Endothelial cell of umbilical vein (primary cell): ENCODE data around the gene VWA7. TPM values are rescaled to one million over a fixed set of nuclear protein-coding genes. Genes with fewer than 3 reads are reported as not detected.

Experiments used
- BruUV-seq: library from RNA; stranded (reverse); fragments of 400-500 nt; replicated peaks from 2 replicates; lab custom pipeline; 2021; lab: Mats Ljungman, UMichigan
- CTCF ChIA-PET: fragments of 300-600, 350-600 bp; sonication (Branson Sonifier 250); formaldehyde crosslinking; loops from one replicate; lab custom pipeline; 2021; ENCODE audit warnings: antibody characterized with exemption, inconsistent platforms; lab: Charles Lee
- POLR2A ChIA-PET: fragments of 300-600, 350-600 bp; sonication (Branson Sonifier 250); formaldehyde crosslinking; loops from one replicate; lab custom pipeline; 2021; ENCODE audit warnings: antibody characterized with exemption, inconsistent platforms; lab: Charles Lee
- DNase-seq: peaks from one replicate; pipeline ENCODE4 v3.0.0-alpha.2; 2011; ENCODE audit warnings: low read depth, low spot score
- FAIRE-seq: peaks from 2 replicates; lab custom pipeline; 2011; peaks lifted over from hg19 to GRCh38; lab: Jason Lieb, UNC
- H2AFZ ChIP-seq: 2 replicates; pipeline ENCODE4 v1.6.0; 2012; ENCODE audit warnings: low read depth, low read length, control low read depth, inconsistent platforms
- H3K27ac ChIP-seq: 2 replicates; pipeline ENCODE4 v1.5.1; 2011; ENCODE audit warnings: low read depth, mild to moderate bottlenecking, control low read depth, low read length, moderate library complexity; ENCODE audit not compliant: insufficient read depth
- H3K27me3 ChIP-seq, 2 experiments: 2 replicates each; pipeline versions ENCODE4 v1.6.0 to v1.6.1; 2011; ENCODE audit warnings: low read length in 2 of 2, mixed read lengths in 1 of 2; ENCODE audit not compliant: control insufficient read depth in 2 of 2, insufficient read depth in 2 of 2
- H3K36me3 ChIP-seq, 2 experiments: 2 replicates in 1 of 2; 3 replicates in 1 of 2; pipeline ENCODE4 v1.5.1; 2011; ENCODE audit warnings: low read length in 2 of 2, mild to moderate bottlenecking in 1 of 2, moderate library complexity in 1 of 2; ENCODE audit not compliant: control insufficient read depth in 2 of 2, insufficient read depth in 2 of 2; ENCODE audit errors: extremely low read depth in 1 of 2
- H3K4me1 ChIP-seq: 3 replicates; pipeline ENCODE4 v1.5.1; 2011; ENCODE audit warnings: mild to moderate bottlenecking, low read length; ENCODE audit not compliant: control insufficient read depth, insufficient read depth; ENCODE audit errors: extremely low read depth
- H3K4me2 ChIP-seq: 2 replicates; pipeline ENCODE4 v1.6.1; 2011; ENCODE audit warnings: low read length, control low read depth, mixed read lengths; ENCODE audit not compliant: insufficient read depth
- H3K4me3 ChIP-seq, 3 experiments: fragments of 200-600 bp in 1 of 3; sonication (generic), shearing (Covaris generic) in 1 of 3; replicated peaks in 1 of 3; 2 replicates each; pipeline ENCODE4 v1.5.1; 2011 to 2016; ENCODE audit warnings: control low read depth in 3 of 3, low read length in 3 of 3, mild to moderate bottlenecking in 2 of 3, inconsistent platforms in 1 of 3, low read depth in 1 of 3, moderate library complexity in 1 of 3; ENCODE audit not compliant: insufficient read depth in 1 of 3
- H3K79me2 ChIP-seq: 2 replicates; pipeline ENCODE4 v1.6.0; 2012; ENCODE audit warnings: low read length, inconsistent platforms; ENCODE audit not compliant: control insufficient read depth, insufficient read depth
- H3K9ac ChIP-seq: replicated peaks from 2 replicates; pipeline ENCODE3; 2011; ENCODE audit warnings: low read length, control low read depth; ENCODE audit not compliant: insufficient read depth; ENCODE audit errors: extremely low read depth
- H3K9me1 ChIP-seq: replicated peaks from 3 replicates; pipeline ENCODE4 v1.6.0; 2011; ENCODE audit warnings: mild to moderate bottlenecking, low read length; ENCODE audit not compliant: control insufficient read depth, insufficient read depth; ENCODE audit errors: extremely low read depth
- H3K9me3 ChIP-seq: replicated peaks from 2 replicates; pipeline ENCODE4 v1.5.1; 2012; ENCODE audit warnings: low read length, inconsistent platforms; ENCODE audit not compliant: control insufficient read depth, insufficient read depth
- H4K20me1 ChIP-seq: replicated peaks from 2 replicates; pipeline ENCODE3; 2011; ENCODE audit warnings: mild to moderate bottlenecking, low read length; ENCODE audit not compliant: control insufficient read depth, insufficient read depth; ENCODE audit errors: extremely low read depth
- CTCF ChIP-seq, 2 donors: IDR thresholded peaks; 1 replicate in 1 of 2; 2 replicates in 1 of 2; pipeline ENCODE4 v1.5.1; 2011; ENCODE audit warnings: low read length in 2 of 2, mild to moderate bottlenecking in 2 of 2, moderate library complexity in 2 of 2, control low read depth in 1 of 2, inconsistent platforms in 1 of 2, low read depth in 1 of 2; ENCODE audit not compliant: insufficient read depth in 1 of 2; ENCODE audit errors: extremely low read depth in 1 of 2
- EZH2 ChIP-seq: IDR thresholded peaks from 2 replicates; pipeline ENCODE4 v1.6.1; 2012; ENCODE audit warnings: borderline replicate concordance, low read depth, mild to moderate bottlenecking, moderate library complexity, low read length, inconsistent platforms; ENCODE audit not compliant: severe bottlenecking
- FOS ChIP-seq: IDR thresholded peaks from 2 replicates; pipeline ENCODE4 v1.6.1; 2011; ENCODE audit warnings: mild to moderate bottlenecking, low read length, moderate library complexity, borderline replicate concordance; ENCODE audit not compliant: insufficient read depth
- GATA2 ChIP-seq: IDR thresholded peaks from 2 replicates; pipeline ENCODE4 v1.7.0; 2011; ENCODE audit warnings: low read depth, mild to moderate bottlenecking, moderate library complexity, mixed read lengths, low read length; ENCODE audit not compliant: insufficient read length, insufficient read depth
- JUN ChIP-seq: IDR thresholded peaks from 2 replicates; pipeline ENCODE4 v1.6.1; 2011; ENCODE audit warnings: borderline replicate concordance, low read depth; ENCODE audit not compliant: insufficient read length, insufficient read depth
- MYC ChIP-seq: IDR thresholded peaks from one replicate; pipeline ENCODE4 v1.6.1; 2011; ENCODE audit warnings: mild to moderate bottlenecking, low read depth, low read length
- POLR2A ChIP-seq: IDR thresholded peaks from 2 replicates; pipeline ENCODE4 v1.6.1; 2012; ENCODE audit warnings: low read depth, mild to moderate bottlenecking, control low read depth, low read length
- POLR2AphosphoS5 ChIP-seq: IDR thresholded peaks from 2 replicates; pipeline ENCODE4 v1.6.1; 2012; ENCODE audit warnings: low read depth, mild to moderate bottlenecking, control low read depth, low read length, moderate library complexity; ENCODE audit not compliant: insufficient read depth
- dilution Hi-C: fragments of 300-500 bp; cut with MboI; formaldehyde crosslinking; loops from one replicate; pipeline ENCODE4 v1.15.0; 2019; ENCODE audit warnings: low sequenced_read_pairs; ENCODE audit not compliant: extremely low pct_ligation_motif_present
- intact Hi-C: fragments of 100-400 bp; cut with micrococcal nuclease; formaldehyde crosslinking; loops from one replicate; pipeline ENCODE4 v1.10.0; 2022
- polyA plus RNA-seq, 4 experiments: library from polyadenylated mRNA; depleted of rRNA in 3 of 4; stranded (reverse) in 3 of 4; unstranded in 1 of 4; fragments of >200 nt; gene quantifications; 2 replicates each; pipeline versions ENCODE4 v1.2.1 to v1.2.3, GENCODE V29; 2011 to 2012; ENCODE audit warnings: missing spikeins in 1 of 4
- total RNA-seq: library from RNA; stranded (reverse); gene quantifications from 2 replicates; pipeline ENCODE4 v1.2.3, GENCODE V29; 2021
- TF ChIP-seq, protein P1 (sequence below): IDR thresholded peaks from 2 replicates; pipeline ENCODE4 v1.6.1; 2011; ENCODE audit not compliant: insufficient read depth, insufficient read length

Gene VWA7
- total and polyA plus RNA-seq, 2 donors (not counting 3 experiments of a cell fraction or from before 2014, with no cell fraction given): 0.11 to 0.51 TPM

DNA sequence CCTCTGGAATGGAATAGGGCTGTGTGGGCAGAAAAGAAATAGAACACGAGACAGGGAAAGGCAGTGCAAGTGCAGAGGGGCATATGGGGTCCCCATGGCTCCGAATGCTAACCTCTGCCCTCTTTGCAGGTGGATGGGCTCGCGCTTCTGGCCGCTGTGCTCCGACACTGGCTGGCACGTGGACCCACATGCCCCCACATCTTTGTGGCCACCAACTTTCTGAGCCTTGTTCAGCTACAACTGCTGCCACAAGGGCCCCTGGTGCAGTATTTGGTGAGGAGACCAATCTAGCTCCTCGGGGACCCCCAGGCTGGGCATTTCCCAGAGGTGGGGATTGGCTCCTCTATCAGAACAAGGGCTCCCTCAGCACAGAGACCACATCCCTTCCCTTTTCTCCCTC lies 15.8 kb downstream of the VWA7 start:
- Histone ChIP-seq H4K20me1 (no peaks in the 10 kb centered on the region), H3K9me3 (no peaks in the 10 kb centered on the region), H3K27me3 (no peaks in the 10 kb centered on the region), H3K9ac (no peak overlapping the region), H3K4me3 (no peak overlapping the region), H3K4me2 (no peak overlapping the region), H2AFZ (no peak overlapping the region), H3K36me3 (peaks cover 2% of the 10 kb centered on the region in 2 experiments), H3K79me2 (no peaks in the 10 kb centered on the region), H3K27ac (no peak overlapping the region), H3K9me1 (no peaks in the 10 kb centered on the region), H3K4me1 (no peaks in the 10 kb centered on the region)
- intact Hi-C loops: no loop called here
- DNase-seq: no peak
- dilution Hi-C loops: no loop called here
- TF ChIP-seq JUN (no peak), MYC (no peak), GATA2 (no peak), POLR2AphosphoS5 (no peak), POLR2A (no peak), CTCF (IDR thresholded peaks at IDR 0.05; ENCODE audit: extremely low read depth in 1 of 2, insufficient read depth in 1 of 2, low read depth in 1 of 2, low read length in 2 of 2) (no peak), FOS (no peak), EZH2 (no peak)
- TF ChIP-seq, protein P1, sequence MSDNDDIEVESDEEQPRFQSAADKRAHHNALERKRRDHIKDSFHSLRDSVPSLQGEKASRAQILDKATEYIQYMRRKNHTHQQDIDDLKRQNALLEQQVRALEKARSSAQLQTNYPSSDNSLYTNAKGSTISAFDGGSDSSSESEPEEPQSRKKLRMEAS: no peak
- no TSS peak for BruUV-seq
- FAIRE-seq: no peak
- ChIA-PET CTCF (interaction anchor here (1.0 kb wide), 1 partner anchor 9 kb away, joined by 3 read pairs; no protein-coding TSS in a partner anchor), POLR2A (no interaction called here)
